Measurements from ENCODE around the gene BTC. TPM values are rescaled to one million over a fixed set of nuclear protein-coding genes. Genes with fewer than 3 reads are reported as not detected.

The BTC gene
- total and polyA plus RNA-seq, 2 of the 13 experiments (the other 11 are each of a cell fraction or from before 2014, with no cell fraction given) = not detected

GRCh38 chr4:74733756-74734155 lies 60.6 kb downstream of the BTC start:
- BruUV-seq (replicated peaks) = no TSS peak
- intact Hi-C loops (cut with micrococcal nuclease; ENCODE audit: unreplicated experiment) = no loop called here

More at GRCh38 chr4:74733756-74734155, 60.6 kb downstream of the BTC start:
- DNase-seq (ENCODE audit: low spot score) = no peak
- CTCF ChIA-PET (ENCODE audit: low intra/inter-chr PET ratio, low total read pairs) = no interaction called here
- 7% methylated on average over 1 of the region's 1 CpG for WGBS (ENCODE audit: low lambda C conversion rate)
- Histone ChIP-seq H3K9me3 (ENCODE audit: low read length) (no peaks in the 10 kb centered on the region), H3K4me3 (replicated peaks in 1 of 3; ENCODE audit: insufficient read depth in 1 of 3, low read depth in 2 of 3, low read length in 3 of 3) (no peak overlapping the region), H3K36me3 (replicated peaks in 1 of 2; ENCODE audit: control insufficient read depth in 1 of 2, insufficient read depth in 2 of 2, low read length in 2 of 2) (no peaks in the 10 kb centered on the region), H3K27me3 (ENCODE audit: control insufficient read depth in 1 of 2, insufficient read depth in 2 of 2, low read length in 2 of 2) (no peaks in the 10 kb centered on the region), H2AFZ (ENCODE audit: low read length) (no peak overlapping the region), H4K20me1 (ENCODE audit: insufficient read depth, low read length) (no peaks in the 10 kb centered on the region), H3K4me2 (ENCODE audit: low read depth, low read length) (no peak overlapping the region), H3K27ac (ENCODE audit: extremely low read length, insufficient read depth, low read length) (no peak overlapping the region), H3K79me2 (ENCODE audit: insufficient read depth, low read length) (no peaks in the 10 kb centered on the region), H3K4me1 (ENCODE audit: insufficient read depth, low read length) (no peaks in the 10 kb centered on the region), H3K9ac (ENCODE audit: insufficient read depth, low read depth, low read length) (no peak overlapping the region)
- ATAC-seq = no peak
- no peak for TF ChIP-seq ATF2 (CRISPR knock-in tag; IDR thresholded peaks at IDR 0.05)
- no peak for TF ChIP-seq ZNF318 (CRISPR knock-in tag; IDR thresholded peaks at IDR 0.05)
- no peak for TF ChIP-seq ZNF274 (CRISPR knock-in tag; IDR thresholded peaks at IDR 0.05)
- no peak for TF ChIP-seq DNMT1 (CRISPR knock-in tag; IDR thresholded peaks at IDR 0.05)
- TF ChIP-seq ZMAT3 (CRISPR knock-in tag; conservative IDR thresholded peaks at IDR 0.05) = no peak
- no peak for TF ChIP-seq TBP (CRISPR knock-in tag; IDR thresholded peaks at IDR 0.05)
- no peak for TF ChIP-seq PLSCR1 (CRISPR knock-in tag; IDR thresholded peaks at IDR 0.05; ENCODE audit: borderline replicate concordance)
- no peak for TF ChIP-seq PAXIP1 (CRISPR knock-in tag; conservative IDR thresholded peaks at IDR 0.05)
- FAIRE-seq = no peak
- POLR2A ChIA-PET = no interaction called here
- in situ Hi-C loops (cut with HindIII; ENCODE audit: extremely low pct_ligation_motif_present, low pct_unique_long_range_greater_than_20kb) = no loop called here
